Kidney (tissue), 14 donors: ENCODE data around the gene HTR1D. TPM values are rescaled to one million over a fixed set of nuclear protein-coding genes. Genes with fewer than 3 reads are reported as not detected.

ENCODE experiments used
- DNase-seq, 5 donors: peaks; one replicate each; pipeline ENCODE4 v3.0.0-alpha.2; 2013 to 2020
- FAIRE-seq: peaks from 2 replicates; lab custom pipeline; 2012; peaks lifted over from hg19 to GRCh38; lab: Jason Lieb, UNC
- H3K27ac ChIP-seq, 2 donors: one replicate each; pipeline ENCODE4 v1.7.0; 2013; ENCODE audit warnings: low read depth in 2 of 2, low read length in 2 of 2, inconsistent platforms in 1 of 2
- H3K27me3 ChIP-seq: one replicate; pipeline ENCODE4 v1.7.1; 2013; ENCODE audit warnings: low read length, inconsistent platforms; ENCODE audit not compliant: control insufficient read depth, insufficient read depth
- H3K36me3 ChIP-seq, 3 donors: one replicate each; pipeline versions ENCODE4 v1.7.0 to v1.7.1; 2013; ENCODE audit warnings: low read length in 3 of 3, control low read depth in 1 of 3, inconsistent platforms in 1 of 3; ENCODE audit not compliant: insufficient read depth in 3 of 3, control insufficient read depth in 2 of 3
- H3K4me1 ChIP-seq, 3 donors: one replicate each; pipeline versions ENCODE4 v1.7.0 to v1.7.1; 2013; ENCODE audit warnings: low read length in 3 of 3, inconsistent platforms in 1 of 3, low read depth in 1 of 3; ENCODE audit not compliant: control insufficient read depth in 2 of 3, insufficient read depth in 2 of 3
- H3K4me3 ChIP-seq, 3 donors: one replicate each; pipeline versions ENCODE4 v1.7.0 to v1.8.1; 2013; ENCODE audit warnings: low read length in 3 of 3, control low read depth in 1 of 3, inconsistent platforms in 1 of 3
- H3K9ac ChIP-seq, 3 donors: one replicate each; pipeline versions ENCODE4 v1.7.0 to v1.7.1; 2013; ENCODE audit warnings: low read length in 3 of 3, control low read depth in 1 of 3, inconsistent platforms in 1 of 3
- H3K9me3 ChIP-seq, 3 donors: one replicate each; pipeline versions ENCODE4 v1.7.0 to v1.7.1; 2013; ENCODE audit warnings: low read length in 3 of 3, control low read depth in 1 of 3, inconsistent platforms in 1 of 3; ENCODE audit not compliant: control insufficient read depth in 2 of 3, insufficient read depth in 1 of 3
- intact Hi-C: fragments of 100-400 bp; cut with DNase I; formaldehyde crosslinking; loops from one replicate; pipeline ENCODE4 v1.11.1; 2022
- polyA plus RNA-seq: library from polyadenylated mRNA; stranded (reverse); fragments of 350-450 nt; fragmentation: Illumina TruSeq; extraction: RNeasy Lipid Tissue Mini Kit (QIAGEN cat#74804); gene quantifications from one replicate; pipeline ENCODE4 v1.2.3, GENCODE V29; 2014; ENCODE audit warnings: low read depth, low replicate concordance; ENCODE audit not compliant: insufficient read depth
- total RNA-seq: library from RNA; stranded (reverse); fragmentation: NEBNext Ultra II Directional; extraction: Animal tissue kit (Norgen Biotek cat#: 25700); gene quantifications from one replicate; pipeline ENCODE4 v1.2.1, GENCODE V29; 2021
- TF ChIP-seq, protein P1 (sequence below): IDR thresholded peaks from 3 replicates; pipeline ENCODE4 v1.5.1; 2012; ENCODE audit warnings: mild to moderate bottlenecking, moderate library complexity, borderline replicate concordance; ENCODE audit not compliant: insufficient read depth; ENCODE audit errors: extremely low read depth
- donor health status: control.
- donor health status: control.
- donor health status: control.
- donor health status: control.
- donor health status: control.
- donor health status: DM: yes; HTN: yes; CAD: no.
- donor health status: Normal renal cell carcinoma (clear cell type).

Gene HTR1D
- total and polyA plus RNA-seq, 2 donors from 2014 or later, result 0.09 TPM; not detected in 1

DNA sequence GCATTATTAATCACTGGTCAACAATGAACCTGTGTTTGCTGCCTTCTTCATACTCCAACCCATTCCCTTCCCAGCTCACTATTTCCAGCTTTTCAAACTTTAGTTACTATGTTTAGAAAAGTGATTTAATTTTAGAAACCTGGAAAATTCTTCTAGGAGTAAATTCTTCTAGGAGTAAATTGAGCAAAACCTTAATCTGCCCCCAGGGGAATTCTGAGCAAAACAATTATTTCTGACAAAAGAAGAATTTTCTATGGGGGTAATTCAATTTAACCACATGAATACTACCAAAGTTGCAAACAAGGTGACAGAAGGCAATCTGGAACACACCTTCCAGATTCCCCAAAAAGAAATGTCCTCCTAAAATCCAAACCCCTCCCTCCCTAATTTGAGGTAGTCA is 50.4 kb downstream of the HTR1D start:
- Histone ChIP-seq H3K9me3 (no peaks in the 10 kb centered on the region), H3K27me3 (no peaks in the 10 kb centered on the region), H3K4me3 (peak overlapping the region; percentile 74 to 95 (median 85)), H3K4me1 (peaks cover 0 to 25% (median 19%) of the 10 kb centered on the region in 3 donors), H3K36me3 (no peaks in the 10 kb centered on the region), H3K27ac (peak overlapping the region; percentile 81 to 93), H3K9ac (peak overlapping the region in 2 of 3 donors; percentile 58 to 86)
- TF ChIP-seq, protein P1, sequence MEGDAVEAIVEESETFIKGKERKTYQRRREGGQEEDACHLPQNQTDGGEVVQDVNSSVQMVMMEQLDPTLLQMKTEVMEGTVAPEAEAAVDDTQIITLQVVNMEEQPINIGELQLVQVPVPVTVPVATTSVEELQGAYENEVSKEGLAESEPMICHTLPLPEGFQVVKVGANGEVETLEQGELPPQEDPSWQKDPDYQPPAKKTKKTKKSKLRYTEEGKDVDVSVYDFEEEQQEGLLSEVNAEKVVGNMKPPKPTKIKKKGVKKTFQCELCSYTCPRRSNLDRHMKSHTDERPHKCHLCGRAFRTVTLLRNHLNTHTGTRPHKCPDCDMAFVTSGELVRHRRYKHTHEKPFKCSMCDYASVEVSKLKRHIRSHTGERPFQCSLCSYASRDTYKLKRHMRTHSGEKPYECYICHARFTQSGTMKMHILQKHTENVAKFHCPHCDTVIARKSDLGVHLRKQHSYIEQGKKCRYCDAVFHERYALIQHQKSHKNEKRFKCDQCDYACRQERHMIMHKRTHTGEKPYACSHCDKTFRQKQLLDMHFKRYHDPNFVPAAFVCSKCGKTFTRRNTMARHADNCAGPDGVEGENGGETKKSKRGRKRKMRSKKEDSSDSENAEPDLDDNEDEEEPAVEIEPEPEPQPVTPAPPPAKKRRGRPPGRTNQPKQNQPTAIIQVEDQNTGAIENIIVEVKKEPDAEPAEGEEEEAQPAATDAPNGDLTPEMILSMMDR, result no peak
- FAIRE-seq (no peak), DNase-seq (peak in 1 of 5 donors; percentile 27)
- intact Hi-C loops, result no loop called here

DNA sequence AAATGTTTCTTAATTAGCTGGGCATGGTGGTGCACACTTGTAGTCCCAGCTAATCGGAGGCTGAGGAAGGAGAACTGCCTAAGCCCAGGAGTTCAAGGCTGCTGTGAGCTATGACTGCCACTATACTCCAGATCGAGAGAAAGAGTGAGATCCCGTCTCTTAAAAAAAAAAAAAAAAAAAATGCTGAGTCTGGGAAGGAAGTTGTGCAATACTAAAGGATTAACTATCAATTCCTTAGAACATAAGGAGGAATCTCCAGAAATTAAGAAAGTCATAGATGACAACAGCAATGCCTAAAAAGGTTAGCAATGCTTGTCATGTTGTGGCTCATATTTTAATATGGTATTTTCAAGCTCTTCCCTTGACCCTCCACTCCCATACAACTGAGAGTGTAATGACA is 53.9 kb downstream of the HTR1D start:
- DNase-seq, result no peak
- no peak for FAIRE-seq

DNA sequence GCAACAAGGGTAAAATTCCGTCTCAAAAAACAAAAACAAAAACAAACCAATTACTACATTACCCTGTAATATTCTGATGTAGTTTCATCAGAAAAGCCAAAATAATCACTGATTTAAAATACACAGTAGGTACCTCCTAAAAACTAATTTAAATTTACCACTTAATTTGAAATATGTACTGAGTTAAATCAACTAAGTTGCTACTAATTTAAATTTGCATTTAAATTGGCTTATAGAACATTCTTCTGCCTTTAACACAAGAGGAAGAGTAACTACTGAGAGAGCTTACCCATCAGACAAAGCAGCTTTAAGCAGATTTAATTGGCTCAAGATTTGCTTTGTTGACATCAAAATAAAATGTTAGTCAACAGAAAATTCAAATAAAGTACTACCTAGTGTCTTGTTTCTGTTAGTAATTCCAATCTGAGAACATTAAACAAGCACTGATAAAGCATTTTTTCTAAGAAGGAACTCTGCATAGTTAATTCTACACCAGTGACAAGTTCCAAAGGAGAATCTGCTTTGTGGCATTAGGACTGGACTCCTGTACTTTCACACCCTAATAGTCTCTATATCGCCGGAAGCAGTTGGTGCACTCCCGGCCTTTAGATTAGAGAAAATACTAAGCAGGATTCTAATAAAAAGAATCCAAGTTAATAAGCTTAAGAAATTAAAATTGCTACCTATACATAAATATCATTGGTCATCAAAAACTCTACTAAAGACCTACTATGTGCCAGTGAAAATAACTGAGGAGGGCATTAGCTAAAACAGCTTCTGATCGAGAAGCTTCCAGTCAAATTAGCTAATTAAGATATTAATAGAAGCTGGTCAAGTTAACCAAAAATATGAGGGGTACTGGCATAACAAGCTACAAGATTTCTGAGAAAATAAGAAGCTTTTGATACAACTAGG is 57.1 kb downstream of the HTR1D start:
- H3K9me3 ChIP-seq, result no peaks in the 10 kb centered on the region
- intact Hi-C loops, result no loop called here
- H3K36me3 ChIP-seq, result no peaks in the 10 kb centered on the region
- no peak overlapping the region for H3K4me3 ChIP-seq
- peaks cover 0 to 7% (median 5%) of the 10 kb centered on the region in 3 donors for H3K4me1 ChIP-seq
- no peak overlapping the region for H3K27ac ChIP-seq
- FAIRE-seq, result no peak
- DNase-seq, result peak in 1 of 5 donors; percentile 25
- H3K27me3 ChIP-seq, result no peaks in the 10 kb centered on the region
- no peak overlapping the region for H3K9ac ChIP-seq
- TF ChIP-seq, protein P1, result no peak

More for the DNA sequence above, 53.9 kb downstream of the HTR1D start:
- TF ChIP-seq, protein P1, result no peak
- Histone ChIP-seq H3K4me3 (no peak overlapping the region), H3K9me3 (no peaks in the 10 kb centered on the region), H3K36me3 (no peaks in the 10 kb centered on the region), H3K4me1 (peaks cover 0 to 21% (median 20%) of the 10 kb centered on the region in 3 donors), H3K27ac (no peak overlapping the region), H3K9ac (no peak overlapping the region), H3K27me3 (no peaks in the 10 kb centered on the region)
- intact Hi-C loops, result no loop called here
